Inflammatory macrophage (primary cell): ENCODE data around the gene KCNK18.

Experiments
- DNase-seq, 2 donors: peaks; one replicate each; pipeline ENCODE4 v3.0.0-alpha.2; 2020 to 2022
- total RNA-seq, 18 experiments: gene quantifications; one replicate each; lab custom pipeline; 2026; ENCODE audit warnings: mixed read lengths in 6 of 18, inconsistent platforms in 2 of 18; lab: John Stamatoyannopoulos, UW

Gene KCNK18
- 0 reads per million in 18 experiments for total RNA-seq

DNA sequence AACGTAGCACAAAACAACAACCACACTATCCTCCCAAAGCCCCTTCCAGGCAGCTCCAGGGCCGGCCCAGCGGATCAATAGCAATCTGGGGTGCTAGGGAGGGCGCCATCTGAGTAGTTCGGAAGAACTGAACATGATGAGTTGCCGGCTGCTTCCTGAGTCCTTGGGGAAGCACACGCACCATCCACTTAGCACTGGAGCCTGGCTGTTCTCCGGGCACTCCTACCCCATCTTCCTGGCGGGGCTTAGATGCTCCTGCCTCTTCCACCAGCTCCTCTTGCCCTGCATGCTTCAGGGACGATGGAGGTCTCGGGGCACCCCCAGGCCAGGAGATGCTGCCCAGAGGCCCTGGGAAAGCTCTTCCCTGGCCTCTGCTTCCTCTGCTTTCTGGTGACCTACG lies at the start of gene KCNK18:
Gene KCNK18 (plus strand): TSS at position 301 of the 400 bp plus-strand sequence. CDS start 0 bp downstream, at position 301.
- DNase-seq, result no peak

DNA sequence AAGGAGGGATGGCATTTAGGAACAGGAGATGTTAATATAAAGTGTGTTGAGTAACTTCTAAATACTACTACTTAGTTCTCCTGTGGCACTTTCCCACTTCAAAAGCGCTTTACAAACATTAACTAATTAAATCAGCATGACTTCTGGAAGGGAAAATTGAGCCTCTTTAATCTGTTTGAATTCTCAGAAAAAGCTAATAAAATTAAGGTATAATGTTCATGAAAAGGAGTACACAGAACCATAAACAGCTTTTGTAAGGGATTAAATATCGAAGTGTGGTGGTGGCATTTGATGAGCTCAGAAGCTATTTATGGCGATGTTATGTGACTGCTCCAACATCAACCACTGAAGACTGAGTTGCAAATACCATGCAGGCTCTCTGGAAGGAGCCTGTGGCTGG lies 49.0 kb upstream of the KCNK18 start:
- DNase-seq, result no peak

DNA sequence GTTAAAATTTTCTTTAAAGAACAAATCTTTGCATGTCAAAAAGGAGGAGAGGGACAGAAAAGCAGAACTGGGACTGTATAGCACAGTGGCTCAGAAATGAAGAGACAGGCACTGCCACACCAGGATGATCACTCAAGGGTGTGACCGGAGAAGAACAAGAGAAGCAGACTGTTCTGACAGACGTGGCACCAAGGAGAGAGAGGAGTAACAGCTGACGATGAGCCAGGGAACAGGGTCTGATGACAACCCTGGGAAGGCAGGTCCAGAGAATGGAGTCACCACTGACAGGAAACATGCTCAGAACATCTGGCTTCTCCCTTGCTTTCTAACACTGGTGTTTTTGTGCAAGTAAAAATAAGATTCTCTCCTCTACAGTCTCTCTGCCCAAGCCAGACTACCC lies 44.6 kb upstream of the KCNK18 start:
- no peak for DNase-seq

DNA sequence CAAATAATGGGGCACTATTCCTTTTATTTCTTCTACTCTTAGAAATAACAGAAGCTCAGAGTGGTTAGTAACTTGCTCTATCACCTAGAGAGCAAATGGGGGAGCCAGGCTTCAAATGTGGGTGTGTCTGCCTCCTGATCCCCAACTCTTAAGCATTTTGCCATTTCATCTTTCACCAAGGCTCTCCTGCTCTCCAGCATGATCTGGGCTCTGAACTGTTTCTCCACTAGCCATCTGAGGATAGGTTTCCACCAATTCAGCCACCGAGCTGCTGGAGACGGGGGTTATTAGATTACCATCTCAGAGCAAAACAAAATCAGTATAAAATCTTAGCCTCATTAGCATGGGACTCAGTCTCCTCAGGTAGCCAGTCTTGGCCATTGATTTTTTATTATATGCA lies 39.0 kb upstream of the KCNK18 start:
- DNase-seq, result no peak

DNA sequence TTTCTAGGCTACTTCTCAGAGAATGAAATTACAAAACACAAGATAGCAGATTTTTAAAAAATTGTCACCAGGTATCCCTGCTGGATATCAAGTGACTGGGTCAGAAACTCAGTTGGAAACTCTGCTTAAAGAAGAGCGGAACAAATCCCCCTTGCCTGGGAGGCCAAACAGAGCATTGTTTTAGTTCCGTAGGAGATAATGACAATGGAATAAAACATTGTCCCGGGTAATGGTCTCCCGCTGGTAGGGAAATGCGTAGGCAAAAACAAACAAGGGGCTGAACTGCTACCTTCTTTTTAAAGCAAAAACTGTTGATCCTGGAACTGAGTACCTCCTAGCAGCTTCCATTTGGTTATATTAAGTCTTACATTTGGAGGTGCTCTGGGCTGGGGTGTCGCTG lies 37.9 kb upstream of the KCNK18 start:
- no peak for DNase-seq

DNA sequence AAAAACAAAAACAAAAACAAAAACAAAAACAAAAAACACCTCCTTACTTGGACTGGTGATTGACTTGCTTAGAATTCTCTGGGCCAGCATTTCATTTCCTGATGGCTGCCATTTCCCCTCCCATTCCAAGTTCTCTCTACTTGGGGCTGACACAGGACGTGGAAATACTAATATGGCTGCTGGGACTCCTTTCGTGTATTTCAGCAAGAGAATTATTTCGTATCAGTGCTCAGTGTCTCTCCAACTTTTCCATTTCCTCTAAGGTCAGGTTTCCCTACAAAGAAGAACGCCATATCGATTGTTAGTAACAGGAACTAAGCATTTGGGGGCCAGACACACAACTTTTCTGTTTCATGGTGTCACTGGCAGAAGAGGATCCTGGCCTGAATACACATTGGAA lies 36.7 kb upstream of the KCNK18 start:
- no peak for DNase-seq

DNA sequence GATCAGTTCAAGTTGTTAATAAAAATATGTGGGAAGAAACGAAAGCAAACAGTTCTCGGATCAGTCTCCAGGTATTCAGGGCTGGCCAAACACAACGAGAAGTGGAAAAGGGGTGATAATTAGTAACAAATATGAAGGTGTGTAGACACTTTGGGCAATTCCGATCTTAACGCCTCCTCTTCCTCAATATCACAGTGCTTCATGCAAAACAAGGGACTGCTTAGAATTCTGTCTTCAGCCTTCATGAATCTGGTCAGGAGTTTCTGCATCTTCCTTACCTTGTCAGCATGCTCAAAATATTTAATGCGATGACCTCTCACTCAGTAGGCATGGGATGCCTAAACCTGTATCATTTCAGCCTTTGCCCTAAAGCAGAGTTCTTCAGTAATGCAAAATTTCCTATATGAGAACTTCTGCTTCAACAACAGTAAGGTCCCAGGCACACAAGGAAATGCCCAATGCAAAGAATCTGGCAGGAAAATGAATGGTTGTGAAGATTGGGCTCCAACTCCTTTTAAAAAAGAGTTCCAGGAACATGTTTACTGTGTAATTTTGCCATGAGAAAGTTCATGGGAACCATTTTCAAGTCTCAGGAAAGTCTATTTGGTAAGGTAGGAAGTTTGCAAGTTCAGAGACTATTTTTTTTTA lies 35.8 kb upstream of the KCNK18 start:
- DNase-seq, result no peak

DNA sequence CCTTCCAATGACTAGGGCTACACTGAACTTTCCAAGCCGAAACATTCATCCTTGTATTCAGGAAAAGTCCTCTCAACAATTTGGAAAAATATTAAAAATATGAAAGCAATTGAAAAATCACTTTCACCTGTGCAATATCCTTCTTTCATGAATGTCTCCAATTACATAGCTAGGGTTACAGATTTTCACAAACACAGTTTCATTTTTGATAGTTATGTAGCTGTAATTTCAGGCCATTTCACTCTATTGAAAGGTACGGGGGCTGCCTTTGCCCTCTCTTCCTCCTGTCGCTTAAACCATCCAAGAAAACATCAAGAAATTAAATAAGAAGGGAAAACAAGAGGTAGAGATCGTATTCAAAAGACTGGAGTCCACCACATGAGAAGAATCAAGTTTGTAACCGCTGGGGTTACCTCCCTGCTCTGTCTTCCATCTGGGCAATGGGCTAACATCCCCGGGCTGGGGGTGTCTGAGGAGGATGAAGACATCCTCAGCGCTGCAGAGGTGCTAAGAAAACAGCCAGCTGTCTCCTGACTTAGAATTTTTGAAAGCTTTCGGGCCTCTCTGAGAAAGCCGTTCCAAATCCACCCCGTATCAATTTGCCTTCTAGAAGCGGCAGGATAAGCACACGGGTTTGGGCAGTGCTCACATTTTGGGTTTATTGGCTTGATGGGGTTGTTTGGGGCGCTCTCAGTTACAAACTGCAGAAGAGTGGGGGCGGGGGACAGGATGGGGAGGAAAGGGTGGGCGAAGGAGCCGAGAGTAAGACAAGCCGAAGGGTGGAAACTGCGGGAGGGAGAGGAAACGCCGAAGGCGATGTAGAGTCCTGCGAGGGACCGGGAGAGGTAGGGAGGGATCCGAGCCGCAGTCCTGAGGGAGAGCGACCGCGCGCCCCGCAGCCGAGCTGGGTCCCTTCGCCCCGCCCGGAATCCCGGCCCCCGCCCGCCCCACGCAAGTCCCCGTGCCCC lies 34.9 kb upstream of the KCNK18 start:
- DNase-seq, result no peak

DNA sequence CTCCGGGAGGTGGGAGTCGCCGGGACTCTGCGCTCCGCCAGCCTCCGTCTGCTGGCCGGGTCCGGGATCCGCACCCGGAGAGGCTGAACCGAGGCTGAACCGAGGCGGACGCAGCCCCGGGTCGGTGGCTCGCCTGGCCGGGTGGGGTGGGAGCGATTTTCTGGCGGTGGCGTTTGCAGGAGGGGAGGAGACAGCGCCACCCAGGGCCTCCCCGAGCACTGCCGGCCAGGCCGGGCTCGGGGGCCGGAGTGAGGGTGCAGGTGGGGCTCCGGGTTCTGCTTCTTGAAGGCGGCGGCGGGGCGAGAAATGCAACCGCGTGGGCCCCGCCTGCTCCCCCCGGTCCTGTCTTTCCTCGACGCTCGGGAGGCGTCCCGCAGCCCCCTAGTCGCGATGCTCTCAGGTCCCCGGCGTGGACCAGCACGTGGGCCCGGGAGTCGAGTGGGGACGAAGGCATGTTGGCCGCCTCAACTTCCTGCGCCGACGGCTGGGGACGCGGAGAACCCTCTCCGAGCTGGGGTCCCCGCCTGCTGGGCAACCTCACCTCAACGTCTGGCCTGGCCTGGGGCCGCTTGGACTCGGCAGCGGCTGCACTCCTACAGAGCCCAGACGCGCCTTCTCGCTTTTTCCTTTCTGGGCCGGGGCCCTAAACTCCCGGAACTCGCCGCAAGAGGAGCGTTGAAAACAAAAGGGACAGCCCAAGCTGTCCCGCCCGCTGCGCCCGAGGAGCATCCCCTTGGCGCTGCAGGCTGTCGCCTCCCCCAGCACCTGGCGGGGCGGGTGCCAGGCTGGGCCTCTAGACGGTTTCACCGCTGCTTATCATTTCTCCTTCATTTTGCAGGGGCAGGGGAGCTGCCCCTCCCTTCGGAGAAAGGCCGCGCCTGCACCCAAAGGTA lies 34.0 kb upstream of the KCNK18 start:
- no peak for DNase-seq

DNA sequence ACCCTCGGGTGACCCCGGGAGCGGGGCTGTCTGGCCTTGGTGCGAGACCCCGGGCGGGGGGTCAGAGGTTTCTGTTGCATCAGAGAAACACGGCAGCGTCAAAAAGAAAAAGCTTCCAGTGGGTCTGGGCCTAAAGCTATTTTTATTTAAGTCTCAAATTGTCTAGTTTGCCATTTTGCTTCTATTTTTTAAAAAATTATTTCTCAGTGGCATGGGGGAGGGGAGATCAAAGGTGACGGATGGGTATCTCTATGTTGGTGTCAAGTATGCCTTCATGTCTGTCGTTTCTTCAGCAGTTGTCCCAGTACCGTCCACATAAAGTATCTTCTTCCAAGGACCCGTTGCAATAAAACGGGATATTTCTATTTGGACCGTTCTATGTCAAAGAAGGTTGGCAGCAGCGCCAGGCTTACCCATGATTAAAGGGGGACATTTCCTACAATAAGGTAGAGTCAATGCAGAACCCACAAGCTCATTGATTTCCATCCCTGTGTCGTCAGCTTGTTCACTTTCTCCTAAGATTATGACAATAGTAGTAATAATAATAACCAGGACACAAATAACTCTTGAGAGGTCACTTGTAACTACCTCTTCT lies 33.2 kb upstream of the KCNK18 start:
- DNase-seq, result no peak

DNA sequence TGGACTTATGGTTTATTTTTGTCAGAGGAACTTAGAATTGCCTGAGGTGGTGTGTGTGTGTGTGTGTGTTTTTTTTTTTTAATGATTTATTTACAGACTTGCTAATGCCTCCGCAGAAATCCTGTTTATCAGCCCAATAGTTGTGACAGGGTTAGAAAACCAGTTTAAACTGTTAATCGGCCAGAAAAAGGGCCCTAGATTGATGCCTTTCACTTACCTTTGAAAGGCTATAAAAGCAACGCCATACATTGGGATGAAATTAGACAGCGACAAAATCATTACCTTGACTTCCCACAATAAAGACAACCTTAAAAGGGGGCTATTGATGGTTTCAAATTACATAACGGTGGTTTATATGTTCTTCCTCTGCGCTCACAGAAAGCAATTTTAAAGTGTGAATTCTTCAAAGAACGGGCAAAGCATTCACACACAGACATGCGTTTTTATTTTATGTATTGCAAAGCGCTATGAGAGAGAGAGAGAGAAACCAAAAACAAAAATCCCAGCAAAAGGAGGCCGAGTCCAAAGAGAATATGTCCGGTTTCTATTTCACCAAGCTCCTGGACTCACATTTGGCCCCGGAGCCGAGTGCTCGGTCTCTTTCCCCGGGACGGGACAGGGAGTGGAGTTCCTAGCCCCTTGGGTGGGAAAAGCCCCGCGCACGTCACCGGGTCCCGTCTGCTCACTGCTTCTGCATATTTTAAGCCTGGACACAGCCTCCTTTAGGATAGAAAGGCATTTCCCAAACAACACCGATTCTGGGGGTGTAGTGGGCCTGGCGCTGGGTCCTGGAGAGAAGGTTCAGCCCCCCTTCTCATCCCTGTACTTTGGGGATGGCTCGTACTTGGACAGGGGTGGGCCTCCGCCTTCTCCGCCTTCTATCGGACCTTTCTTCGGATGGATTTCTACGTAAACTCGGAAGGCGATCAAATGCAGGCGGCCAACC lies 32.4 kb upstream of the KCNK18 start:
- no peak for DNase-seq

DNA sequence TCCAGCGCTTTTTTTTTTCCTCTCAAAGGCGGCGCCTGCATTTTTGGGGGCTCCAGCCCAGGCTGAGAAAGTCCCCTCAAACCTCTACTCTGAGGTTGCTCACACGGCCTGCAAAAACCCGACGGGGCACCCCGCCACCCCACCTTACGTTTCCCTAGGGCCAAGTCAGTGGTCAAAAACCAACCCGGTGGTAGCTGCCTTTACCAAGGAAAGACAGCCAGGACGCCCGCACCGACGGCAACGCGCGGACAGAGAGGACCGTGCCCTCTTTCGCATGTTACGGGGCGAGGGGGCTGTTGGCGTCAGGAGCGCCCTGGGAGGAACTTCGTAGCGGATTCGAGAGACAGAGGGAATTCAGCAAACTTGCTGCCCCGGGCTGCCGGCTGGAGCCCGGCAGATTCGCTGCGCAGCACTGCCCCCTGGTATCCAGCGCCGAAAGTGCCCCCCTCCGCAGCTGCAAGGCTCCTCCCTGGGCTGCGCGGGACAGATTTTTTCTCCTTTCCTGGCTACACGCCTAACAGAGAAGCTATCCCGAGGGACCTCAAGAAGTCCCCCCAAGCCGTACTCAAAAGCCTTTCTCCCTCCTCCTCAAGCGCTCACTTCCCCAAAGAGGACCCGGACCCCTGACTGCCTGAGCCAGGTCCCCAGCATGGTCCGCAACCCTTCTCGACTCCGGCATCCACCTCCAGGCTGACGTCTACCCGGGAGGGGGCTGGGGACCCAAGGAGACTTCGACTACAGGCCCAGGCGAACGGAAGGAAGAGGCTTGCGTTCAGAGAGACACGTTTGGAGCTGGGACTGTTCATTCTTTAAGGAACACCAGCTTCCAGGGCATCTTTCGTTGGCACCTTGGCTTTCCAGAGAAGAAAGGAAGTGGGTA lies 31.5 kb upstream of the KCNK18 start:
- DNase-seq, result peak; percentile 57 to 65

DNA sequence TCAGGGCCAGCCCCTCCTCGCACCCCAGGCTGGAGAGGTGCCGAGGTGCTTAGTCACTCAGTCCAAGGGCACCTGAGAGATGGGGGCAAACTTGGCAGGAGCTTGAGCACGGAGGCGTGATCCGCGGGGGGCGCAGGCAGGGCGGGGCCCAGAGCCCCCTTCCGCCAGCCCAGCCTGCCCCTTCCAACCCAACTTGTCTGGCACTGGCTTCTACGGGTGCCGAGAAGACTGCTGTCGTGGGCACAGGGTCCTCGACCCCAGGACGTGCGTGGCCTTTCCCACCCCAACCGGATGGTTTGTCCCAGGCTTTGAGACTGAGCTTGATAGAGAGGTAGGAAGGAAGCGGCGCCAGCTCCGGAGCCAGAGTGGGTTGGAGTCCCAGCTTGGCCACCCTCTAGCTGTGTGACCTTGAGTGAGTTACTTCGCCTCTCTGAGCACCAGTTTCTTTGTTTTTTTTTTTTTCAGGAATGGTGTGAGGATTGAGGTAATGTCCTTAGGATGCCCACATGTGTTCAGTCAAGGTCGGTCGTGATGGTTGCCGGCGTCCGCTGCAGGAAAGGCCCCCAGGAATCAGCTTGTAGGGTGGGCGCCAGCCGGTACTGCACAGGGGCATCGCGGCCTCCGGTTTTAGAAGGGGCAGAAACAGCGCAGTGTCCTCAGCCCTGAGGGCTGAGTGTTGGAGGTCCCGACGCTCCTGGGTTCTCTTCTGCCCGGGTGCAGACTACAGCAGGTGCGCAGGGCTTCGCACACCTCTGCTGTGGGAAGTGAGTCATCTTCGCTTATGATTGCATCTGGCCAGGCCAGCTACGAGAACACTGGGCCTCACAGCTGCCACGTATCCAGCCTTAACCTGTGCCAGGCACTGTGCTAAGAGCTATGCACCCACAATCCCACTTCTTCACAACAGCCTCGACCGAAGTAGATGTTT lies 30.6 kb upstream of the KCNK18 start:
- no peak for DNase-seq

DNA sequence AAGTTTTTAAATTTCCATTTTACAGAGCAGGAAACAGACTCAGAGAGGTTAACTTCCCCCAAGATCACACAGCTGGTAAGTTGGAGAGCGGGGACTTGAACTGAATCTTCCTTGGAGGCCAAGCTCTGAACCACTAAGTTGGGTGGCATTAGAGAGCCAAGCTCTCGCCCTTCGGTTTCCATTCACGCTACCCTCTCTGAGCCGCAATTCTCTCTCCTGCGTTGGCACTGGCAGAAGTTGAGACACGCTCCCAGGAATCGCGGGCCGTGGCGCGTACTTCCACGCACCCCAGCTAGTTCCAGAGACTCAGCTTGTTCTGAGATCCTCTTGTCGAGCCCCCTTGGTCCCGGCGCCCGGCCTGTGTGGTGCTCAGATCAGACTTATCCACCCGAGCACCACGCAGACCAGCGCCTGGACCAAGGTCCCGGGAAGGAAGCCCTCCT lies 29.9 kb upstream of the KCNK18 start:
- DNase-seq, result no peak

DNA sequence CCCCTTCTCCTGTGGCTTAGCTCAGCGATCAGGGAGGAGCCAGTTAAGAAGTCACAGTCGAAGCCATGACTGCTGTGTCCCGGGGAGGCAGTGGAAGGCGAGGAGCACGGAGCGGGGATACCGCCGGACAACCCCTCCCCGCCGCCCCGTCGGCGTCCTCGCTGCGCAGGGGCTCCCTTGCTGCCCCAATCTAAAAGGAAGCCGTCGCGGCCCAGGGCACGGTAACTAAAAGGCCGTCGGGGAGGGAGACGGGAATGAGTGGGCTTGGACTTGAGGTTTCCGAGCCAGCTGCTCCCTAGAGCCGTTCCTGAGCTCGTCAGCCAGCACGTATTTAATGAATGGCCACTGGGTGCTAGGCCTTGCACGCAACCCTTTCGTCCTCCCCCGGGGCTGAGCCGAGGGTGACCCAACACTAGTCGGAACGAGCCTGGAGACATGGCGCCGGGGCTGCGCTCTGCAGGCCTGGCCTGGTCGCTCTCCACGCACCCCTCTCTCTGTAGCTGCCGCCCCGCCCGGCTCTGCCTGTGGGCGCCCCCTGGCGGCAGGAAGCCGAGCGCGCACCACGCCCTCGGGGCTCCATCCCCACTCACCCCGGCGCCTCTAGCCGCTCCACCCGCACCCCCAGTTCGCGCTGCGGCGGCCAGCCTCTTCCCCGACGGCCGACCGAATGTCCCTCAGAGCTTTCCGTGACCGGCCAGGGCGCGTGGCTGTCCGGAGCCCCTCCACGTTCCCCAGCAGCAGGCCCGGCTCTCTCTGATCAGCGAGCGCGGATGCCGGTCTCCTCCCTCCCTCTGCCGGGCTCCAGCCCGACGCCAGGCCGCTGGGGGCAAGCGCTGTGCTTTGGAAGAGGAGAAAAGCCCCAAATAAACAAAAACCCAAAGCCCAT lies 29.3 kb upstream of the KCNK18 start:
- DNase-seq, result peak; percentile 51 to 62

DNA sequence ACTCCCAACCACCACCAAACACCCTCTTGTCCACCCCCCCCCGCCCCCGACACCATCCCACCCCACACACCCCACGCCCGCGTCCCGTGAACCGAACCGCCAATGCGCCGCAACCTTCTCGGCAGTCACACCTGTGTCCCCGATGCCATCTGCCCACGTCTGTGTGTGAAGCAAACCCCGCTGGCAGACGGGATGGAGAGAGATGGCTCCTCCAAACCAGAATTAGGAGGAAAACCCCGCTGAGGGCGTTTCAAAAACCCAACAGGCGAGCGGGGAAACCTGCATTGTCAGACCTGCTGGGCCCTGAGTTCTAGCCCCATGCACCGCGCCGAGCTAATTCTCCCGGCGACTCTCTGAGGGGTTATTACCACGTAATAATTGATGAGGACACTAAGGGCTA lies 28.6 kb upstream of the KCNK18 start:
- DNase-seq, result no peak

DNA sequence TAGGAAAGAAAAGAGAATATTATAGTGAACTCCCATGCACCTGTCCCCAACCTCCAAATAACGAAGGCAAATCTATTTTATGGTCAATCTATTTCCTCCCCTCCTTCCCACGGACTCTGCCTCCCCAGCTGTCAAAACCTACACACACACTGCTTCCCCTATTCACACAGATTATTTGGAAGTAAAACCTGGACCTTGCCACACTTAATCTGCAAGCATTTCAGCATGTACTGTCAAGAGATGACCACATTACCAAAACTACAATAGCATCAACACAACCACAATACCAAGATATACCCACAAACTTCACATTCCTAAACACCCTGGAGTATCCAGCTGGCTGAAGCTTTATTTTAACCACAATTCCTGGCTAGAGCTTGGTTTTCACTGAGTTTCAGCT lies 27.8 kb upstream of the KCNK18 start:
- DNase-seq, result peak; percentile 31 to 33

DNA sequence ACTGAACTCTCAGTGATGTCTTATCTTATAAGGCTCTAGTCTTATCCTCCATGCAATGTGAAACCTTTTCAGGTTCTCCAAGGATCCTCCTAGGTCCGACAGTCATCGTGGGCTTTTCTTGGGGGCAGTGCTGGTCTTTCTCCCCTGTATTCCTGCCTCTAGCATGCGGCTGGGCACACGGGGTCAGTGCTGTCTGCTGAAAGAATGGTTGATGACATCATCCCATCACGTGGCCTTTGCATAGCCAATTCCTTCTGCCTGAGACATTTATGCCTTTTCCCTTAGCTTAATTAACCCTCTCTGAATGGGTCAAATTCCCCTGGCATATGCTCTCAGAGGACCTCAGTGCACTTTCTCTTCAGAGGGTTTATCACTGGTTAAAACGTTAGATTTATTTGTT lies 27.0 kb upstream of the KCNK18 start:
- no peak for DNase-seq
